Transverse colon (tissue), 4 donors: Measurements from ENCODE around the gene CHID1. TPM values are rescaled to one million over a fixed set of nuclear protein-coding genes. Genes with fewer than 3 reads are reported as not detected.

ENCODE experiments used
- DNase-seq: peaks from one replicate; pipeline ENCODE4 v3.0.0-alpha.2; 2019
- H3K27ac ChIP-seq, 4 donors: fragments of 200-600 bp; sonication (generic); 2 replicates each; pipeline ENCODE4 v1.5.1; 2016 to 2018; ENCODE audit warnings: inconsistent platforms in 4 of 4
- H3K27me3 ChIP-seq: fragments of 200-600 bp; sonication (generic); 2 replicates; pipeline ENCODE4 v1.5.1; 2017; ENCODE audit warnings: inconsistent platforms
- H3K36me3 ChIP-seq, 4 donors: fragments of 200-600 bp; sonication (generic); 2 replicates each; pipeline ENCODE4 v1.5.1; 2017 to 2019; ENCODE audit warnings: inconsistent platforms in 4 of 4
- H3K4me1 ChIP-seq, 4 donors: fragments of 200-600 bp; sonication (generic); 2 replicates each; pipeline ENCODE4 v1.5.1; 2017 to 2020; ENCODE audit warnings: inconsistent platforms in 4 of 4
- H3K4me3 ChIP-seq, 4 donors: fragments of 200-600 bp; sonication (generic); 1 replicate in 1 of 4; 2 replicates in 3 of 4; pipeline versions ENCODE4 v1.5.1 to v1.6.1; 2017 to 2019; ENCODE audit warnings: inconsistent platforms in 4 of 4
- H3K9me3 ChIP-seq, 2 donors: fragments of 200-600 bp; sonication (generic); 2 replicates each; pipeline ENCODE4 v1.5.1; 2017 to 2019; ENCODE audit warnings: inconsistent platforms in 2 of 2
- EP300 ChIP-seq: sonication (generic); formaldehyde crosslinking; IDR thresholded peaks from one replicate; pipeline ENCODE4 v1.6.1; 2017; ENCODE audit warnings: antibody characterized with exemption, low read depth
- POLR2A ChIP-seq: fragments of 450-650 bp; IDR thresholded peaks from one replicate; pipeline ENCODE4 v1.6.1; 2016; ENCODE audit warnings: antibody characterized with exemption, mild to moderate bottlenecking, moderate library complexity
- POLR2AphosphoS5 ChIP-seq, 3 donors: sonication (generic); formaldehyde crosslinking; IDR thresholded peaks; one replicate each; pipeline ENCODE4 v1.6.1; 2016; ENCODE audit warnings: antibody characterized with exemption in 3 of 3
- WGBS, 2 donors: methylation state at CpG; one replicate each; pipeline ENCODE4 v1.1.5; 2018; ENCODE audit warnings: low coverage in 1 of 2; 5-methylcytosine and 5-hydroxymethylcytosine counted together
- in situ Hi-C, 4 donors: fragments of 200-750 bp; cut with MboI; loops; one replicate each; pipeline versions ENCODE4 v1.15.0 to v1.15.1; 2017; ENCODE audit warnings: low sequenced_read_pairs in 3 of 4, low pct_ligation_motif_present in 1 of 4, low pct_unique_long_range_greater_than_20kb in 1 of 4
- intact Hi-C: fragments of 100-400 bp; cut with DNase I; formaldehyde crosslinking; loops from one replicate; pipeline ENCODE4 v1.15.1; 2023; ENCODE audit warnings: low total_unique reads
- total RNA-seq, 4 donors: library from RNA; depleted of rRNA; stranded (reverse); fragments of >200 nt; gene quantifications; one replicate each; pipeline ENCODE4 v1.1.0, GENCODE V29; 2016
- TF ChIP-seq, protein P1 (sequence below), 5 experiments: fragments of 200-600 bp in 3 of 5; fragments of 450-650 bp in 2 of 5; sonication (generic) in 3 of 5; IDR thresholded peaks; 1 replicate in 2 of 5; 2 replicates in 3 of 5; pipeline ENCODE4 v1.5.1; 2016 to 2017; ENCODE audit warnings: antibody characterized with exemption in 5 of 5, inconsistent platforms in 3 of 5, mild to moderate bottlenecking in 2 of 5, moderate library complexity in 1 of 5

Gene CHID1
- total RNA-seq, 4 donors from 2014 or later, result 15.3 to 58.2 (median 41.4) TPM

DNA sequence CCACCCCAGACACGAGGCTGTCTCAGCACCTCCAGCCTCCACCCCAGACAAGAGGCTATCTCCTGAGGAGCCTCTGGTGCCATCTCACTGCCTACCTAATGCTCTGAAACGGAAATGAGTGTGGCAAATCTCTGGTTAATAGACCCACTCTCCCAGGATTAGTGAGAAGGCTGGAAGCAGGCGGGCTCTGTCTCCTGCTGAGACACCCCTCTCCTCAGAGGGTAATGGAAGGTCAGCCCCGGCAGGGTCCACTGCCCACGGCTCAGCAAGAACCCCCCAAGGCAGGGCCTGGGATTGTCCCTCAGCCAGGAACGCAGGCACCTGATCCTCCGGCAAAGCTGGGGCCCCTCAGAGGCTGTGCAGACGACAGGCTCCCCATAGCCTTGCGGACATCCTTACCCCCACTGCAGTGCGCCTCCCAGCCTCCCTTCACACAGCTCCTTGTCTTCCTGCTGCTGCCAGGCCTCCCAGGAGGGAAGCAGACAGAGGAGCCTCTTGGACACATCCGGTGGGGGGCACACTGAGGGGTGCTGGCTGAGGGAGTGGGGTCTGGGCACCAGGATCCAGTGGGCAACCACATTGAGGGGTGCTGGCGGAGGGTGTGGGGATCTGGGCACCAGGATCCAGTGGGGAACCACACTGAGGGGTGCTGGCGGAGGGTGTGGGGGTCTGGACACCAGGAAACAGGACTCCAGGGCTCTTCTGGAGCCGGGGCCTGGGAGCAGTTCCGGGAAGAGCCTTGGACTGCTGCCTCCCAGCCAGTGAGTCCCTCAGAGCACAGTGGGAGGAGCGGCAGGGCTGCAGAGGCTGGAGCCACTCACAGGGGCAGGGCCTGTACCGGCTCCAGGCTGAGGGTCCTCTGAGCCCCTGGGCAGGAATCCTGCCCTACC is 13.1 kb downstream of the CHID1 start:
- Histone ChIP-seq H3K36me3 (peaks cover 0 to 21% (median 7%) of the 10 kb centered on the region in 4 donors), H3K9me3 (no peaks in the 10 kb centered on the region), H3K27me3 (no peaks in the 10 kb centered on the region), H3K4me3 (no peak overlapping the region), H3K27ac (peak overlapping the region in 1 of 4 donors; percentile 21), H3K4me1 (peaks cover 0 to 4% (median 0%) of the 10 kb centered on the region in 4 donors)
- WGBS, 2 donors, result 89% methylated on average over 17 of the region's 17 CpGs; no CpG with 5 or more reads in 1 of the 2 donors
- TF ChIP-seq, protein P1, sequence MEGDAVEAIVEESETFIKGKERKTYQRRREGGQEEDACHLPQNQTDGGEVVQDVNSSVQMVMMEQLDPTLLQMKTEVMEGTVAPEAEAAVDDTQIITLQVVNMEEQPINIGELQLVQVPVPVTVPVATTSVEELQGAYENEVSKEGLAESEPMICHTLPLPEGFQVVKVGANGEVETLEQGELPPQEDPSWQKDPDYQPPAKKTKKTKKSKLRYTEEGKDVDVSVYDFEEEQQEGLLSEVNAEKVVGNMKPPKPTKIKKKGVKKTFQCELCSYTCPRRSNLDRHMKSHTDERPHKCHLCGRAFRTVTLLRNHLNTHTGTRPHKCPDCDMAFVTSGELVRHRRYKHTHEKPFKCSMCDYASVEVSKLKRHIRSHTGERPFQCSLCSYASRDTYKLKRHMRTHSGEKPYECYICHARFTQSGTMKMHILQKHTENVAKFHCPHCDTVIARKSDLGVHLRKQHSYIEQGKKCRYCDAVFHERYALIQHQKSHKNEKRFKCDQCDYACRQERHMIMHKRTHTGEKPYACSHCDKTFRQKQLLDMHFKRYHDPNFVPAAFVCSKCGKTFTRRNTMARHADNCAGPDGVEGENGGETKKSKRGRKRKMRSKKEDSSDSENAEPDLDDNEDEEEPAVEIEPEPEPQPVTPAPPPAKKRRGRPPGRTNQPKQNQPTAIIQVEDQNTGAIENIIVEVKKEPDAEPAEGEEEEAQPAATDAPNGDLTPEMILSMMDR (IDR thresholded peaks at IDR 0.05), result no peak
- no peak for TF ChIP-seq POLR2A
- TF ChIP-seq EP300, result no peak
- no peak for TF ChIP-seq POLR2AphosphoS5 (IDR thresholded peaks at IDR 0.05)
- in situ Hi-C loops, result loop anchor here in 1 of 4 donors (25.0 kb wide), 1 partner anchor 615 kb away; no protein-coding TSS in a partner anchor
- intact Hi-C loops, result no loop called here
- DNase-seq, result no peak

DNA sequence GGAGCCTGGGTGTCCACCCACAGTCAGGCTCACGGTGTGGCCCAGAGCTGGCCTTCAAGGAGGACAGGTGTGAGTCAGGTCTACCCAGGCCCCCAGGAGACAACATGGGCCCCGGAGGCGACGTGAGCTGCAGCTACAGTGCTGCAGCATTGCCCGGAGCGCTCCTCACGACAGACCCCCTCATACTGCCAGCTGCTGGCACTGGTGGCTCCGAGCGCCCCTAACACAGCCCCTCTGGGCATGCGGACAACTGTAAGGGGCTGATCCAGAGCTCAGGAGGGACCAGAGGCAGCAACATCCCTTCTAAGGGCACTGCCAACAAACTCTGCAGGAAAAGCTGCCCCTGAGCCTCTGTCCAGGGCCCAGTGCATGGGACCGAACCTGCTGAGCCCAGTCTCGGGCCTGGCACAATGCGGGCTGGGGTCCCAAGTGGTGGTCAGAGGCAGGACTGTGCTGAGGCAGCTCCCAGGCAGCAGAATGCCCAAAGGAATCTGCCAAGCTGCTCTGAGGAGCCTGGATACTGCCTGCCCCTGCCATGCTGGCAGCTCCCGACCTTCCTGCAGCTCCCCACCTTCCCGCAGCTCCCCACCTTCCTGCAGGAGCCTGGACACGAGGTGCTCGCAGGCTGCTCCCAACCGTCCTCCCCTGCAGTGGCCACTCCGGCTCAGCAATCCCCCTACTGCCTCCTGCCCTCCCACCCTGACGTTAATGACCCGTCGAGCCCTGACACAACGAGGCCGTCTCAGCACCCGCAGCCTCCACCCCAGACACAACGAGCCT is 15.1 kb downstream of the CHID1 start:
- H3K36me3 ChIP-seq, result peaks cover 0 to 8% (median 2%) of the 10 kb centered on the region in 4 donors
- no peak overlapping the region for H3K4me3 ChIP-seq
- TF ChIP-seq, protein P1 (IDR thresholded peaks at IDR 0.05), result no peak
- TF ChIP-seq POLR2AphosphoS5 (IDR thresholded peaks at IDR 0.05) (no peak), POLR2A (no peak), EP300 (no peak)
- no peak for DNase-seq
- intact Hi-C loops (no loop called here), in situ Hi-C loops (loop anchor here in 1 of 4 donors (25.0 kb wide), 1 partner anchor 617 kb away; no protein-coding TSS in a partner anchor)
- peaks cover 0 to 4% (median 0%) of the 10 kb centered on the region in 4 donors for H3K4me1 ChIP-seq
- H3K9me3 ChIP-seq, result no peaks in the 10 kb centered on the region
- WGBS, 2 donors, result 83% methylated on average over 25 of the region's 26 CpGs; no CpG with 5 or more reads in 1 of the 2 donors
- no peak overlapping the region for H3K27ac ChIP-seq
- no peaks in the 10 kb centered on the region for H3K27me3 ChIP-seq

DNA sequence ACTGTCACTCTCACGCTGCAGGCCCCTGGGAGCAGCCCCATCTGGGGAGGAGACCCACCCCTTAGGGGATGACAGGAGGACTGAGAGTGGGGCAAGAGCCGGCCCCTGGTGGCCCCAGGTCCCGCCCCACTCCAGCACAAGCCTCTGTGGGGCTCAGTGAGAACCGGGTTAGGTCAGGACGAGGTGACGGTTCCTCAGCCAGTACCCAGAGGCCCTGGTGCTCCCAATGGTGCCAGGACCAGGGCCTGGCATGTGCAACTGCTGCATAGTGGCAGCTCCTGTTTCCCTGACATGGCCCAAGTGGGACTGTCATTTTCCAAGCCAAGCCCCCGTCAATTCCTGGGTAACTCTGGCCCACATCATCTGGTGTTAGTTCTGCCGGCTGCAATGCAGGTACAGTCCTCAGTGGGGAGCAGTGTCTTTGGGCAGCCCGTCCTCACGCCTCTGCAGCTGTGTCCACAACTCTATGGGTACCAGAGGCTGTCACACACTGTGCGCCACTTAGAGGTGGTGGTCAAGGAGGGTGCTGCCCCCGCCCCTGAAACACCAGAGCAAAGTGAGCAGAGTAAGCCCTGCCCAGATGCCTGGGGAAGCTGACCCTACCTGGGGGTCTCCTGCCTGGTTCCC is 15.9 kb downstream of the CHID1 start:
- Histone ChIP-seq H3K36me3 (peaks cover 0 to 6% (median 2%) of the 10 kb centered on the region in 4 donors), H3K4me1 (peaks cover 0 to 4% (median 0%) of the 10 kb centered on the region in 4 donors), H3K9me3 (no peaks in the 10 kb centered on the region), H3K27ac (no peak overlapping the region), H3K4me3 (no peak overlapping the region), H3K27me3 (no peaks in the 10 kb centered on the region)
- in situ Hi-C loops (loop anchor here in 1 of 4 donors (25.0 kb wide), 1 partner anchor 618 kb away; no protein-coding TSS in a partner anchor), intact Hi-C loops (no loop called here)
- WGBS, 2 donors, result 89% methylated on average over 12 of the region's 12 CpGs; no CpG with 5 or more reads in 1 of the 2 donors
- TF ChIP-seq, protein P1 (IDR thresholded peaks at IDR 0.05), result no peak
- no peak for TF ChIP-seq POLR2A
- TF ChIP-seq POLR2AphosphoS5 (IDR thresholded peaks at IDR 0.05), result no peak
- no peak for TF ChIP-seq EP300
- DNase-seq, result no peak
